ENCODE results near the gene ELFN2.

ELFN2 gene

GRCh38 chr22:37370306-37370979 lies 56.8 kb downstream of the ELFN2 start:
- no peak overlapping the region for H3K9ac ChIP-seq
- no peak for TF ChIP-seq CTCF (IDR thresholded peaks at IDR 0.05)
- H3K27ac ChIP-seq, result no peak overlapping the region
- H3K4me2 ChIP-seq (ENCODE audit: low read length), result no peak overlapping the region
- no peaks in the 10 kb centered on the region for H3K36me3 ChIP-seq (ENCODE audit: control insufficient read depth, insufficient read depth, low read length)
- H3K9me3 ChIP-seq (ENCODE audit: control insufficient read depth, low read length), result no peaks in the 10 kb centered on the region
- H3K79me2 ChIP-seq, result no peaks in the 10 kb centered on the region
- H3K4me1 ChIP-seq, result no peaks in the 10 kb centered on the region
- no peak overlapping the region for H3K4me3 ChIP-seq (ENCODE audit: low read depth, low read length)
- H2AFZ ChIP-seq, result no peak overlapping the region
- H3K27me3 ChIP-seq (ENCODE audit: control insufficient read depth, insufficient read depth, low read length), result no peaks in the 10 kb centered on the region

- TF ChIP-seq CTCF (IDR thresholded peaks at IDR 0.05), result no peak
- H3K27me3 ChIP-seq (ENCODE audit: control insufficient read depth, insufficient read depth, low read length), result no peaks in the 10 kb centered on the region
- no peaks in the 10 kb centered on the region for H3K36me3 ChIP-seq (ENCODE audit: control insufficient read depth, insufficient read depth, low read length)
- no peaks in the 10 kb centered on the region for H3K9me3 ChIP-seq (ENCODE audit: control insufficient read depth, low read length)
- no peak overlapping the region for H3K9ac ChIP-seq
- H3K27ac ChIP-seq, result no peak overlapping the region
- H3K4me2 ChIP-seq (ENCODE audit: low read length), result no peak overlapping the region
- H3K4me3 ChIP-seq (ENCODE audit: low read depth, low read length), result no peak overlapping the region
- H2AFZ ChIP-seq, result no peak overlapping the region
- H3K79me2 ChIP-seq, result no peaks in the 10 kb centered on the region
- no peaks in the 10 kb centered on the region for H3K4me1 ChIP-seq
These were observed 57.8 kb downstream of the ELFN2 start for GRCh38 chr22:37369483-37369882.

- H3K4me1 ChIP-seq, result no peaks in the 10 kb centered on the region
- no peak overlapping the region for H3K9ac ChIP-seq
- H3K4me2 ChIP-seq (ENCODE audit: low read length), result no peak overlapping the region
- no peak overlapping the region for H2AFZ ChIP-seq
- no peak overlapping the region for H3K27ac ChIP-seq
- TF ChIP-seq CTCF (IDR thresholded peaks at IDR 0.05), result no peak
- H3K4me3 ChIP-seq (ENCODE audit: low read depth, low read length), result no peak overlapping the region
- no peaks in the 10 kb centered on the region for H3K36me3 ChIP-seq (ENCODE audit: control insufficient read depth, insufficient read depth, low read length)
- H3K79me2 ChIP-seq, result no peaks in the 10 kb centered on the region
- H3K9me3 ChIP-seq (ENCODE audit: control insufficient read depth, low read length), result no peaks in the 10 kb centered on the region
- H3K27me3 ChIP-seq (ENCODE audit: control insufficient read depth, insufficient read depth, low read length), result no peaks in the 10 kb centered on the region
These were observed 59.2 kb downstream of the ELFN2 start for GRCh38 chr22:37368058-37368457.

DNA sequence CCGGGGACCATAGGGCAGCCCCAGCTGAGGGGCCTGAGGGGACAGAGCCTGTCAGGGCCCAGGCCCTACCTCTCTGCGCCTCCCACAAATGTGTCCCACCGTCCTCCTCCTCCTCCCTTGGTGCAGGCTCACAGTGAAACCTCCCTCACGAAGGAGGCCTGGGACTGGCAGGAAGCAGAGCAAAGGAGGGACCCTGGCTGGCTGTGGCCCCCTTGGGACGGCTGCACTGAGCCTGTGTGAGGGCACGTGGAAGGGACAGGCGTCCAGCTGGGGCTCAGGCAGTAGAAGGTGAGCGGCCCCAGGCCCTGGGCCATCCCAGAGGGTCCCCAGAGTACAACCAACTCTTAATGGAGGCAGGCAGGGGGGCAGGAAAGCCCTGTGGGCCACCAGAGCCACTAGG lies 60.7 kb downstream of the ELFN2 start:
- TF ChIP-seq CTCF (IDR thresholded peaks at IDR 0.05), result no peak
- H3K4me2 ChIP-seq (ENCODE audit: low read length), result no peak overlapping the region
- no peak overlapping the region for H3K9ac ChIP-seq
- no peaks in the 10 kb centered on the region for H3K79me2 ChIP-seq
- no peaks in the 10 kb centered on the region for H3K4me1 ChIP-seq
- no peaks in the 10 kb centered on the region for H3K27me3 ChIP-seq (ENCODE audit: control insufficient read depth, insufficient read depth, low read length)
- H3K27ac ChIP-seq, result no peak overlapping the region
- H3K36me3 ChIP-seq (ENCODE audit: control insufficient read depth, insufficient read depth, low read length), result no peaks in the 10 kb centered on the region
- no peaks in the 10 kb centered on the region for H3K9me3 ChIP-seq (ENCODE audit: control insufficient read depth, low read length)
- H3K4me3 ChIP-seq (ENCODE audit: low read depth, low read length), result no peak overlapping the region
- no peak overlapping the region for H2AFZ ChIP-seq

GRCh38 chr22:37365950-37366349 lies 61.3 kb downstream of the ELFN2 start:
- no peak overlapping the region for H2AFZ ChIP-seq
- H3K9me3 ChIP-seq (ENCODE audit: control insufficient read depth, low read length), result no peaks in the 10 kb centered on the region
- H3K27ac ChIP-seq, result no peak overlapping the region
- no peak overlapping the region for H3K4me3 ChIP-seq (ENCODE audit: low read depth, low read length)
- H3K27me3 ChIP-seq (ENCODE audit: control insufficient read depth, insufficient read depth, low read length), result no peaks in the 10 kb centered on the region
- no peaks in the 10 kb centered on the region for H3K79me2 ChIP-seq
- H3K4me2 ChIP-seq (ENCODE audit: low read length), result no peak overlapping the region
- TF ChIP-seq CTCF (IDR thresholded peaks at IDR 0.05), result no peak
- no peaks in the 10 kb centered on the region for H3K4me1 ChIP-seq
- H3K36me3 ChIP-seq (ENCODE audit: control insufficient read depth, insufficient read depth, low read length), result no peaks in the 10 kb centered on the region
- no peak overlapping the region for H3K9ac ChIP-seq

Data from parathyroid adenoma (tissue), 2 donors.